ENCODE data around the gene TMCC1. TPM values are rescaled to one million over a fixed set of nuclear protein-coding genes. Genes with fewer than 3 reads are reported as not detected.

The TMCC1 gene
- polyA plus RNA-seq, 1 experiment: 14.4 TPM

- Histone ChIP-seq H3K4me3 (ENCODE audit: low read depth, low read length) (peak overlapping the region; percentile 88), H3K36me3 (ENCODE audit: control insufficient read depth, insufficient read depth, low read length) (no peaks in the 10 kb centered on the region; the same call in 1 of the 2 replicates), H3K27me3 (ENCODE audit: control insufficient read depth, insufficient read depth, low read length) (no peaks in the 10 kb centered on the region)
- CTCF ChIA-PET: interaction anchor here (0.9 to 1.3 kb wide), 2 partner anchors 19 to 265 kb away, joined by 4 to 5 read pairs; no protein-coding TSS in a partner anchor
- DNase-seq (ENCODE audit: low read depth): no peak
- POLR2A ChIA-PET: interaction anchor here (0.5 to 0.6 kb wide), 2 partner anchors 64 to 155 kb away, joined by 6 to 13 read pairs; no protein-coding TSS in a partner anchor
- TF ChIP-seq CTCF (IDR thresholded peaks at IDR 0.05; ENCODE audit: insufficient read depth, low read depth, low read length): no peak
These were observed 492 bp downstream of the TMCC1 start for GRCh38 chr3:129892857-129893580.

- DNase-seq (ENCODE audit: low read depth): no peak
- POLR2A ChIA-PET: interaction anchor here (0.5 kb wide), 1 partner anchor 451 kb away, joined by 3 read pairs; no protein-coding TSS in a partner anchor
These were observed 1.0 kb downstream of the TMCC1 start for GRCh38 chr3:129892486-129892856.

GRCh38 chr3:129890891-129891290 lies 2.6 kb downstream of the TMCC1 start:
- Histone ChIP-seq H3K36me3 (ENCODE audit: control insufficient read depth, insufficient read depth, low read length) (no peaks in the 10 kb centered on the region; the same call in 1 of the 2 replicates), H3K4me3 (ENCODE audit: low read depth, low read length) (no peak overlapping the region), H3K27me3 (ENCODE audit: control insufficient read depth, insufficient read depth, low read length) (no peaks in the 10 kb centered on the region)
- no peak for DNase-seq (ENCODE audit: low read depth)
- ChIA-PET CTCF (interaction anchor here (0.9 to 1.6 kb wide), 2 partner anchors 51 to 66 kb away, joined by 3 to 4 read pairs; no protein-coding TSS in a partner anchor), POLR2A (interaction anchor here (0.6 kb wide), 1 partner anchor 636 kb away, joined by 4 read pairs; no protein-coding TSS in a partner anchor)
- no peak for TF ChIP-seq CTCF (IDR thresholded peaks at IDR 0.05; ENCODE audit: insufficient read depth, low read depth, low read length)

More at GRCh38 chr3:129892486-129892856, 1.0 kb downstream of the TMCC1 start:
- H3K27me3 ChIP-seq (ENCODE audit: control insufficient read depth, insufficient read depth, low read length): no peaks in the 10 kb centered on the region
- CTCF ChIA-PET: interaction anchor here (0.6 to 1.6 kb wide), 3 partner anchors 53 to 265 kb away, joined by 3 to 5 read pairs (median 4); no protein-coding TSS in a partner anchor
- H3K4me3 ChIP-seq (ENCODE audit: low read depth, low read length): peak overlapping the region; percentile 88
- no peak for TF ChIP-seq CTCF (IDR thresholded peaks at IDR 0.05; ENCODE audit: insufficient read depth, low read depth, low read length)
- H3K36me3 ChIP-seq (ENCODE audit: control insufficient read depth, insufficient read depth, low read length): no peaks in the 10 kb centered on the region; the same call in 1 of the 2 replicates

- H3K36me3 ChIP-seq (ENCODE audit: control insufficient read depth, insufficient read depth, low read length): no peaks in the 10 kb centered on the region; the same call in 1 of the 2 replicates
- no peak for DNase-seq (ENCODE audit: low read depth)
- no peak for TF ChIP-seq CTCF (IDR thresholded peaks at IDR 0.05; ENCODE audit: insufficient read depth, low read depth, low read length)
- ChIA-PET POLR2A (no interaction called here), CTCF (no interaction called here)
- no peak overlapping the region for H3K4me3 ChIP-seq (ENCODE audit: low read depth, low read length)
- H3K27me3 ChIP-seq (ENCODE audit: control insufficient read depth, insufficient read depth, low read length): no peaks in the 10 kb centered on the region
These were observed 3.4 kb downstream of the TMCC1 start for GRCh38 chr3:129890125-129890524.

GRCh38 chr3:129888771-129889170 lies 4.7 kb downstream of the TMCC1 start:
- POLR2A ChIA-PET: no interaction called here
- CTCF ChIA-PET: interaction anchor here (0.7 kb wide), 1 partner anchor 64 kb away, joined by 3 read pairs; no protein-coding TSS in a partner anchor
- peak; percentile 96 for DNase-seq (ENCODE audit: low read depth)
- Histone ChIP-seq H3K27me3 (ENCODE audit: control insufficient read depth, insufficient read depth, low read length) (no peaks in the 10 kb centered on the region; the same call in 1 of the 2 replicates), H3K36me3 (ENCODE audit: control insufficient read depth, insufficient read depth, low read length) (no peaks in the 10 kb centered on the region; the same call in 1 of the 2 replicates), H3K4me3 (ENCODE audit: low read depth, low read length) (no peak overlapping the region)
- no peak for TF ChIP-seq CTCF (IDR thresholded peaks at IDR 0.05; ENCODE audit: insufficient read depth, low read depth, low read length)
